Chondrocyte (in vitro differentiated cells): ENCODE measurements around the gene KRT78. TPM values are rescaled to one million over a fixed set of nuclear protein-coding genes. Genes with fewer than 3 reads are reported as not detected.

ENCODE experiments used
- DNase-seq: peaks from one replicate; pipeline ENCODE4 v3.0.0; 2021; ENCODE audit warnings: mixed read lengths, low spot score
- H3K27ac Mint-ChIP-seq: one replicate; pipeline ENCODE4 v1.8.0; 2021; ENCODE audit warnings: mild to moderate bottlenecking, moderate library complexity, mixed read lengths; ENCODE audit not compliant: unreplicated experiment
- H3K27me3 Mint-ChIP-seq: 2 replicates; pipeline ENCODE4 v1.8.0; 2021; ENCODE audit warnings: low read depth, mixed read lengths
- H3K36me3 Mint-ChIP-seq: 2 replicates; pipeline ENCODE4 v1.8.0; 2021; ENCODE audit warnings: low read depth, mixed read lengths
- H3K4me1 Mint-ChIP-seq: 2 replicates; pipeline ENCODE4 v1.8.0; 2021; ENCODE audit warnings: low read depth, mild to moderate bottlenecking, mixed read lengths
- H3K4me3 Mint-ChIP-seq: one replicate; pipeline ENCODE4 v1.8.0; 2021; ENCODE audit warnings: mild to moderate bottlenecking, moderate library complexity, mixed read lengths; ENCODE audit not compliant: unreplicated experiment
- H3K9me3 Mint-ChIP-seq: 2 replicates; pipeline ENCODE4 v1.8.0; 2021; ENCODE audit warnings: low read depth, mixed read lengths
- CTCF ChIP-seq: fragments of 200-600 bp; sonication (generic); IDR thresholded peaks from 2 replicates; pipeline ENCODE4 v1.5.0; 2021; ENCODE audit warnings: antibody characterized with exemption, mild to moderate bottlenecking, moderate library complexity
- total RNA-seq: library from RNA; stranded (reverse); gene quantifications from 3 replicates; pipeline ENCODE4 v1.2.1, GENCODE V29; 2021

Gene KRT78
- total RNA-seq, 1 donor from 2014 or later = not detected

- TF ChIP-seq CTCF = no peak
- no peaks in the 10 kb centered on the region for H3K9me3 Mint-ChIP-seq
- no peaks in the 10 kb centered on the region for H3K36me3 Mint-ChIP-seq
- H3K4me3 Mint-ChIP-seq = no peak overlapping the region
- peaks cover 49% of the 10 kb centered on the region for H3K27me3 Mint-ChIP-seq
- DNase-seq = no peak
- H3K27ac Mint-ChIP-seq = no peak overlapping the region
- peaks cover 2% of the 10 kb centered on the region for H3K4me1 Mint-ChIP-seq
Observed at GRCh38 chr12:52809166-52809565, 39.6 kb downstream of the KRT78 start.

GRCh38 chr12:52808573-52809160 is 40.1 kb downstream of the KRT78 start:
- no peaks in the 10 kb centered on the region for H3K36me3 Mint-ChIP-seq
- TF ChIP-seq CTCF = no peak
- H3K27ac Mint-ChIP-seq = no peak overlapping the region
- peaks cover 49% of the 10 kb centered on the region for H3K27me3 Mint-ChIP-seq
- no peak for DNase-seq
- no peaks in the 10 kb centered on the region for H3K9me3 Mint-ChIP-seq
- no peak overlapping the region for H3K4me3 Mint-ChIP-seq
- H3K4me1 Mint-ChIP-seq = no peaks in the 10 kb centered on the region

- Mint-ChIP-seq H3K4me3 (no peak overlapping the region), H3K27ac (no peak overlapping the region), H3K27me3 (peaks cover 50% of the 10 kb centered on the region), H3K36me3 (no peaks in the 10 kb centered on the region), H3K4me1 (no peaks in the 10 kb centered on the region), H3K9me3 (no peaks in the 10 kb centered on the region)
- DNase-seq = no peak
- TF ChIP-seq CTCF = no peak
Observed at GRCh38 chr12:52807544-52808470, 41.0 kb downstream of the KRT78 start.

GRCh38 chr12:52806821-52807543 is 41.8 kb downstream of the KRT78 start:
- Mint-ChIP-seq H3K27me3 (peaks cover 55% of the 10 kb centered on the region), H3K4me1 (no peaks in the 10 kb centered on the region), H3K36me3 (no peaks in the 10 kb centered on the region), H3K27ac (no peak overlapping the region), H3K9me3 (no peaks in the 10 kb centered on the region), H3K4me3 (no peak overlapping the region)
- no peak for DNase-seq
- TF ChIP-seq CTCF = no peak

- Mint-ChIP-seq H3K36me3 (no peaks in the 10 kb centered on the region), H3K4me3 (no peak overlapping the region), H3K27ac (no peak overlapping the region), H3K9me3 (no peaks in the 10 kb centered on the region), H3K4me1 (no peaks in the 10 kb centered on the region), H3K27me3 (peaks cover 56% of the 10 kb centered on the region)
- no peak for DNase-seq
- no peak for TF ChIP-seq CTCF
Observed at GRCh38 chr12:52806169-52806811, 42.5 kb downstream of the KRT78 start.
